ENCODE measurements around the gene RASSF8. TPM values are rescaled to one million over a fixed set of nuclear protein-coding genes. Genes with fewer than 3 reads are reported as not detected.

RASSF8 gene
- total RNA-seq, 1 experiment from 2014 or later = 9.2 TPM

DNA sequence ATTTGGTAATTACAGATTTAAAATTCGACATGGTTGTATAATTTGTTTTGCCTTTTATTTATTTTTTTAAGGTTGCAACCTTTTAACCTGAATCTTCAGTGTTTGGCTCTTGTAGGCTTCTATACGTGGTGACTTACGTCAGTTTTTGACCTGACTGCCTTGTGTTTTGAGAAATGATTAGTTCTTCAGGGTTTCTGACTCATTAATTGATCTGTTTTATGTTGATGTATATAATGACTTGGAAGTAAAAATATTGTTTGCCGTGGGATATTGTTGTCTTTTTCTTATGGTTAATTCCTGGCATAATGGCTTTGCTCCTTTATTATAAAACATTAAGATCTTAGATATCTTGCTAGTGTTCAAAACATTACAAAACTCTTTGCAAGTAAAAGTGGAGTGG lies 2.5 kb downstream of the RASSF8 start:
- H3K4me1 ChIP-seq (ENCODE audit: control insufficient read depth in 1 of 2, insufficient read depth in 2 of 2, low read length in 2 of 2) = peaks cover 10 to 13% of the 10 kb centered on the region in 2 experiments
- BruUV-seq (replicated peaks) = no TSS peak
- ChIA-PET POLR2A (no interaction called here), CTCF (no interaction called here), RAD21 (ENCODE audit: low non-redundant PET in 1 of 2, low total read pairs in 2 of 2, uncharacterized antibody in 2 of 2, unreplicated experiment in 2 of 2) (no interaction called here)
- H3K27ac ChIP-seq (ENCODE audit: low read depth, low read length) = no peak overlapping the region
- no peaks in the 10 kb centered on the region for H3K9me2 ChIP-seq (ENCODE audit: insufficient read depth)
- TF ChIP-seq EZH2 (IDR thresholded peaks at IDR 0.05) = no peak
- no peak for TF ChIP-seq SP1 (IDR thresholded peaks at IDR 0.05; ENCODE audit: low read depth)
- TF ChIP-seq, protein P1, sequence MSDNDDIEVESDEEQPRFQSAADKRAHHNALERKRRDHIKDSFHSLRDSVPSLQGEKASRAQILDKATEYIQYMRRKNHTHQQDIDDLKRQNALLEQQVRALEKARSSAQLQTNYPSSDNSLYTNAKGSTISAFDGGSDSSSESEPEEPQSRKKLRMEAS (IDR thresholded peaks at IDR 0.05) = no peak
- no peak for TF ChIP-seq EZH2phosphoT487 (IDR thresholded peaks at IDR 0.05; ENCODE audit: borderline replicate concordance)
- TF ChIP-seq, protein P2, sequence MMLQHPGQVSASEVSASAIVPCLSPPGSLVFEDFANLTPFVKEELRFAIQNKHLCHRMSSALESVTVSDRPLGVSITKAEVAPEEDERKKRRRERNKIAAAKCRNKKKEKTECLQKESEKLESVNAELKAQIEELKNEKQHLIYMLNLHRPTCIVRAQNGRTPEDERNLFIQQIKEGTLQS (IDR thresholded peaks at IDR 0.05) = no peak
- no peak for TF ChIP-seq ELF1 (IDR thresholded peaks at IDR 0.05; ENCODE audit: borderline replicate concordance, low read depth)
- no peak for TF ChIP-seq RAD21 (IDR thresholded peaks at IDR 0.05; ENCODE audit: low read depth)
- no peak for TF ChIP-seq TCF7L2 (IDR thresholded peaks at IDR 0.05; ENCODE audit: borderline replicate concordance, extremely low read depth, insufficient read depth, insufficient read length)
- TF ChIP-seq, protein P3, sequence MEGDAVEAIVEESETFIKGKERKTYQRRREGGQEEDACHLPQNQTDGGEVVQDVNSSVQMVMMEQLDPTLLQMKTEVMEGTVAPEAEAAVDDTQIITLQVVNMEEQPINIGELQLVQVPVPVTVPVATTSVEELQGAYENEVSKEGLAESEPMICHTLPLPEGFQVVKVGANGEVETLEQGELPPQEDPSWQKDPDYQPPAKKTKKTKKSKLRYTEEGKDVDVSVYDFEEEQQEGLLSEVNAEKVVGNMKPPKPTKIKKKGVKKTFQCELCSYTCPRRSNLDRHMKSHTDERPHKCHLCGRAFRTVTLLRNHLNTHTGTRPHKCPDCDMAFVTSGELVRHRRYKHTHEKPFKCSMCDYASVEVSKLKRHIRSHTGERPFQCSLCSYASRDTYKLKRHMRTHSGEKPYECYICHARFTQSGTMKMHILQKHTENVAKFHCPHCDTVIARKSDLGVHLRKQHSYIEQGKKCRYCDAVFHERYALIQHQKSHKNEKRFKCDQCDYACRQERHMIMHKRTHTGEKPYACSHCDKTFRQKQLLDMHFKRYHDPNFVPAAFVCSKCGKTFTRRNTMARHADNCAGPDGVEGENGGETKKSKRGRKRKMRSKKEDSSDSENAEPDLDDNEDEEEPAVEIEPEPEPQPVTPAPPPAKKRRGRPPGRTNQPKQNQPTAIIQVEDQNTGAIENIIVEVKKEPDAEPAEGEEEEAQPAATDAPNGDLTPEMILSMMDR (IDR thresholded peaks at IDR 0.05 in 2 of 3, conservative IDR thresholded peaks at IDR 0.05 in 1 of 3; ENCODE audit: borderline replicate concordance in 1 of 3, insufficient read depth in 1 of 3, low read depth in 2 of 3, low read length in 2 of 3) = no peak
- TF ChIP-seq SRF (IDR thresholded peaks at IDR 0.05; ENCODE audit: low read depth) = no peak
- no peak for TF ChIP-seq CBX3 (IDR thresholded peaks at IDR 0.05; ENCODE audit: low read depth)
- TF ChIP-seq CEBPB (IDR thresholded peaks at IDR 0.05; ENCODE audit: low read depth) = no peak
- TF ChIP-seq, protein P4, sequence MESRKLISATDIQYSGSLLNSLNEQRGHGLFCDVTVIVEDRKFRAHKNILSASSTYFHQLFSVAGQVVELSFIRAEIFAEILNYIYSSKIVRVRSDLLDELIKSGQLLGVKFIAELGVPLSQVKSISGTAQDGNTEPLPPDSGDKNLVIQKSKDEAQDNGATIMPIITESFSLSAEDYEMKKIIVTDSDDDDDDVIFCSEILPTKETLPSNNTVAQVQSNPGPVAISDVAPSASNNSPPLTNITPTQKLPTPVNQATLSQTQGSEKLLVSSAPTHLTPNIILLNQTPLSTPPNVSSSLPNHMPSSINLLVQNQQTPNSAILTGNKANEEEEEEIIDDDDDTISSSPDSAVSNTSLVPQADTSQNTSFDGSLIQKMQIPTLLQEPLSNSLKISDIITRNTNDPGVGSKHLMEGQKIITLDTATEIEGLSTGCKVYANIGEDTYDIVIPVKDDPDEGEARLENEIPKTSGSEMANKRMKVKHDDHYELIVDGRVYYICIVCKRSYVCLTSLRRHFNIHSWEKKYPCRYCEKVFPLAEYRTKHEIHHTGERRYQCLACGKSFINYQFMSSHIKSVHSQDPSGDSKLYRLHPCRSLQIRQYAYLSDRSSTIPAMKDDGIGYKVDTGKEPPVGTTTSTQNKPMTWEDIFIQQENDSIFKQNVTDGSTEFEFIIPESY (IDR thresholded peaks at IDR 0.05; ENCODE audit: extremely low read depth, insufficient replicate concordance, low read length) = no peak
- no peak for TF ChIP-seq JUND (IDR thresholded peaks at IDR 0.05)
- TF ChIP-seq FOSL1 (IDR thresholded peaks at IDR 0.05; ENCODE audit: low read depth) = no peak
- no peak for TF ChIP-seq ZFX (IDR thresholded peaks at IDR 0.05)
- TF ChIP-seq POLR2A (IDR thresholded peaks at IDR 0.05; ENCODE audit: borderline replicate concordance, extremely low read depth, insufficient read depth, insufficient read length) = no peak
- TF ChIP-seq YY1 (IDR thresholded peaks at IDR 0.05; ENCODE audit: extremely low read depth, insufficient replicate concordance, low read depth, low read length) = no peak
- H4K20me1 ChIP-seq (ENCODE audit: insufficient read depth) = no peaks in the 10 kb centered on the region
- no peaks in the 10 kb centered on the region for H3K9me3 ChIP-seq (ENCODE audit: control insufficient read depth in 1 of 2, insufficient read depth in 1 of 2, low read depth in 1 of 2, low read length in 2 of 2)
- H3K4me3 ChIP-seq (replicated peaks in 1 of 2; ENCODE audit: low read depth in 1 of 2, low read length in 2 of 2) = no peak overlapping the region
- no peak overlapping the region for H3K9ac ChIP-seq (ENCODE audit: low read length)
- H2AFZ ChIP-seq (ENCODE audit: low read depth, low read length, poor library complexity, severe bottlenecking) = no peak overlapping the region
- H3K27me3 ChIP-seq (ENCODE audit: insufficient read depth, low read length) = no peaks in the 10 kb centered on the region
- DNase-seq (ENCODE audit: low read depth, low spot score) (no peak), ATAC-seq (no peak)
- intact Hi-C loops (cut with micrococcal nuclease) = no loop called here
- no peak overlapping the region for H3K4me2 ChIP-seq (ENCODE audit: low read length)
- H3K36me3 ChIP-seq (ENCODE audit: control insufficient read depth in 1 of 2, insufficient read depth in 2 of 2, low read length in 2 of 2) = no peaks in the 10 kb centered on the region
- H3K79me2 ChIP-seq (ENCODE audit: insufficient read depth, low read length) = no peaks in the 10 kb centered on the region

Measured in HCT116 (cell line).